CD4-positive, alpha-beta T cell (primary cell): ENCODE results near the gene RIT2. TPM values are rescaled to one million over a fixed set of nuclear protein-coding genes. Genes with fewer than 3 reads are reported as not detected.
"Not testable (repeated sequence)": the region's sequence is repeated elsewhere in the genome, so short reads cannot be mapped to it uniquely, and the experiment has no call there.

Experiments used
- ATAC-seq: fragments of 200-7000 bp; cut with Tn5 transposase; one replicate; pipeline ENCODE4 v1.10.0; 2022; ENCODE audit warnings: mild to moderate bottlenecking; ENCODE audit not compliant: poor library complexity
- CTCF ChIA-PET: fragments of 350-600 bp; sonication (Branson Sonifier 250); formaldehyde crosslinking; loops from one replicate; lab custom pipeline; 2021; ENCODE audit warnings: antibody characterized with exemption, inconsistent platforms; lab: Charles Lee
- POLR2A ChIA-PET: fragments of 350-600 bp; sonication (Branson Sonifier 250); formaldehyde crosslinking; loops from one replicate; lab custom pipeline; 2021; ENCODE audit warnings: antibody characterized with exemption, inconsistent platforms; lab: Charles Lee
- DNase-seq, 14 experiments: peaks; one replicate each; pipeline ENCODE4 v3.0.0-alpha.2; 2013 to 2020; ENCODE audit warnings: mixed read lengths in 2 of 14
- H3K27ac ChIP-seq, 2 donors: one replicate each; pipeline versions ENCODE4 v1.5.1 to v1.7.0; 2013; ENCODE audit warnings: low read length in 2 of 2, low read depth in 1 of 2, mild to moderate bottlenecking in 1 of 2
- H3K27me3 ChIP-seq, 2 experiments: 1 replicate in 1 of 2; 2 replicates in 1 of 2; pipeline versions ENCODE4 v1.6.1 to v1.7.0; 2013; ENCODE audit warnings: low read length in 2 of 2, control low read depth in 1 of 2, mild to moderate bottlenecking in 1 of 2, moderate library complexity in 1 of 2; ENCODE audit not compliant: insufficient read depth in 2 of 2, control insufficient read depth in 1 of 2
- H3K36me3 ChIP-seq: one replicate; pipeline ENCODE4 v1.6.1; 2013; ENCODE audit warnings: low read length, control low read depth; ENCODE audit not compliant: insufficient read depth
- H3K4me1 ChIP-seq: one replicate; pipeline ENCODE4 v1.6.1; 2013; ENCODE audit warnings: low read length, control low read depth; ENCODE audit not compliant: insufficient read depth
- H3K4me3 ChIP-seq: one replicate; pipeline ENCODE4 v1.5.1; 2013; ENCODE audit warnings: mild to moderate bottlenecking, low read length, moderate library complexity
- H3K9me3 ChIP-seq, 2 experiments: 1 replicate in 1 of 2; 2 replicates in 1 of 2; pipeline versions ENCODE4 v1.6.1 to v1.7.0; 2013; ENCODE audit warnings: low read length in 2 of 2, mild to moderate bottlenecking in 2 of 2, control low read depth in 1 of 2, moderate library complexity in 1 of 2; ENCODE audit not compliant: control insufficient read depth in 1 of 2, insufficient read depth in 1 of 2
- H3K27ac Mint-ChIP-seq: one replicate; pipeline ENCODE4 v1.8.0; 2020; ENCODE audit warnings: mixed read lengths
- H3K27me3 Mint-ChIP-seq: one replicate; pipeline ENCODE4 v1.8.0; 2021; ENCODE audit warnings: mixed read lengths
- H3K36me3 Mint-ChIP-seq: one replicate; pipeline ENCODE4 v1.8.0; 2021; ENCODE audit warnings: low read depth, mixed read lengths
- H3K4me1 Mint-ChIP-seq: one replicate; pipeline ENCODE4 v1.8.0; 2021; ENCODE audit warnings: low read depth, mixed read lengths
- H3K4me3 Mint-ChIP-seq: one replicate; pipeline ENCODE4 v1.8.0; 2020; ENCODE audit warnings: mild to moderate bottlenecking, mixed read lengths
- H3K9me3 Mint-ChIP-seq: one replicate; pipeline ENCODE4 v1.8.0; 2020; ENCODE audit warnings: mixed read lengths
- intact Hi-C, 2 experiments: fragments of 100-400 bp; cut with DNase I in 1 of 2; cut with micrococcal nuclease in 1 of 2; formaldehyde crosslinking; loops; one replicate each; pipeline versions ENCODE4 v1.15.1 to v1.9.0; 2023 to 2025; cut with DNase I, micrococcal nuclease
- total RNA-seq, 174 experiments: library from RNA in 2 of 174; stranded (reverse) in 2 of 174; gene quantifications; one replicate each; pipeline ENCODE4 v1.2.3 and lab custom pipeline; 2021 to 2026
- TF ChIP-seq, protein P1 (sequence below): fragments of 200-600 bp; IDR thresholded peaks from one replicate; pipeline ENCODE4 v1.8.0; 2022; ENCODE audit warnings: antibody characterized with exemption, mild to moderate bottlenecking

The RIT2 gene
- total RNA-seq, 2 experiments from 2014 or later = not detected

DNA sequence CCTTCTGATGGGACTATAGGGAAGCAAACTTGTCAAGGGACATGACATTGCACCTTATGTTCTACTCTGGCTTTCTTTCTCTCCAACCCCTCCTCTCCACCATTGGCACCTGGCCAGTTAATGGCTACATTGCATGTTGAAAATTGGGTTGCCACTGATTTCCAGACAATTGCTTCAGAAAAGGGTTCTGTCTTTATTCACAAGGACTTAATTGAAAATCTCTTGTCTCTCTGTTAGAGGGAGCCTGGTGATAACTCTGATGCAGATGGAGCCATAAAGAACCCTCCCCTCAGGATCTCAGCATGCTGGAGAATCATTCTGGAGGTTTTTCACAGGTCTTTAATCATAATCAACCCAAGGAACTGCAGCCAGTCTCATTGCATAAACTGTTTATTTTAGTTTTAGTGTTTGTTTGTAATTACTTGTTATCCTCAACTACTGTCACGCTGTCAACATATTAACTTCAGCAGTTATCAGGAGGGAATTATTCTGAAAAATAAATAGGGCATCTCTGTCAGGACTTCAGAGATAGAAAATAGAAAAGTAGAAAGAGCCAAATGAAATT is 316.8 kb downstream of the RIT2 start:
- POLR2A ChIA-PET = no interaction called here

GRCh38 chr18:42795213-42795789 is 320.2 kb downstream of the RIT2 start:
- H3K27ac Mint-ChIP-seq, H3K36me3 ChIP-seq, H3K4me1 ChIP-seq, DNase-seq, H3K27me3 ChIP-seq, H3K4me3 Mint-ChIP-seq, CTCF ChIA-PET, ATAC-seq, POLR2A ChIA-PET, H3K9me3 Mint-ChIP-seq, H3K4me1 Mint-ChIP-seq, H3K36me3 Mint-ChIP-seq, H3K27me3 Mint-ChIP-seq, H3K27ac ChIP-seq, intact Hi-C loops, H3K4me3 ChIP-seq: not testable (repeated sequence)
- peaks cover 0 to 11% of the 10 kb centered on the region in 2 experiments for H3K9me3 ChIP-seq

More for the DNA sequence above, 316.8 kb downstream of the RIT2 start:
- TF ChIP-seq, protein P1, sequence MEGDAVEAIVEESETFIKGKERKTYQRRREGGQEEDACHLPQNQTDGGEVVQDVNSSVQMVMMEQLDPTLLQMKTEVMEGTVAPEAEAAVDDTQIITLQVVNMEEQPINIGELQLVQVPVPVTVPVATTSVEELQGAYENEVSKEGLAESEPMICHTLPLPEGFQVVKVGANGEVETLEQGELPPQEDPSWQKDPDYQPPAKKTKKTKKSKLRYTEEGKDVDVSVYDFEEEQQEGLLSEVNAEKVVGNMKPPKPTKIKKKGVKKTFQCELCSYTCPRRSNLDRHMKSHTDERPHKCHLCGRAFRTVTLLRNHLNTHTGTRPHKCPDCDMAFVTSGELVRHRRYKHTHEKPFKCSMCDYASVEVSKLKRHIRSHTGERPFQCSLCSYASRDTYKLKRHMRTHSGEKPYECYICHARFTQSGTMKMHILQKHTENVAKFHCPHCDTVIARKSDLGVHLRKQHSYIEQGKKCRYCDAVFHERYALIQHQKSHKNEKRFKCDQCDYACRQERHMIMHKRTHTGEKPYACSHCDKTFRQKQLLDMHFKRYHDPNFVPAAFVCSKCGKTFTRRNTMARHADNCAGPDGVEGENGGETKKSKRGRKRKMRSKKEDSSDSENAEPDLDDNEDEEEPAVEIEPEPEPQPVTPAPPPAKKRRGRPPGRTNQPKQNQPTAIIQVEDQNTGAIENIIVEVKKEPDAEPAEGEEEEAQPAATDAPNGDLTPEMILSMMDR = no peak
- Mint-ChIP-seq H3K9me3 (no peaks in the 10 kb centered on the region), H3K4me1 (no peaks in the 10 kb centered on the region), H3K4me3 (no peak overlapping the region), H3K36me3 (no peaks in the 10 kb centered on the region), H3K27ac (no peak overlapping the region), H3K27me3 (no peaks in the 10 kb centered on the region)
- CTCF ChIA-PET = no interaction called here
- no peak for DNase-seq
- no peak for ATAC-seq
- H3K27me3 ChIP-seq = no peaks in the 10 kb centered on the region
- H3K4me3 ChIP-seq = no peak overlapping the region
- intact Hi-C loops = no loop called here
- no peak overlapping the region for H3K27ac ChIP-seq
- no peaks in the 10 kb centered on the region for H3K4me1 ChIP-seq
- peaks cover 0 to 13% of the 10 kb centered on the region in 2 experiments for H3K9me3 ChIP-seq
- H3K36me3 ChIP-seq = no peaks in the 10 kb centered on the region

DNA sequence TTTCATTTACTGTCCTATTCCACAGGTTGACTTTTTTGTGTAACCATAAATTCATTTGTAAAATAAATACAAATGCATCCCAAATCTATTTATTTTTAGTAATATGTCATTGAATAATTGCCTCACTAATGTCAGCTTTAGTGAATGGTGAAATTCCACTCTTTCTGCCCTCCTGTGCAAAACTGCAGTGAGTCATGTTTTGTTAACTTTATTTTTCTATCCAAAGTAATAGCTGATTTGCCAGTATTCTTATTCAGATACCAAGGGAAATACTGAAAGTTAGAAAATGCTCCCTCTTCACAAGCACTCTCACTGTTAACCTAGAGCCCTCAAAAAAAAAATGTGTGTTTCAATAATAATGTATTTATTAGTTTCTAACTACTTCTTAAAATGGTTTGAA is 322.8 kb downstream of the RIT2 start:
- H3K9me3 ChIP-seq = peaks cover 0 to 13% of the 10 kb centered on the region in 2 experiments
- no peaks in the 10 kb centered on the region for H3K4me1 Mint-ChIP-seq
- no peaks in the 10 kb centered on the region for H3K27me3 ChIP-seq
- no peaks in the 10 kb centered on the region for H3K4me1 ChIP-seq
- no peak overlapping the region for H3K4me3 Mint-ChIP-seq
- H3K4me3 ChIP-seq = no peak overlapping the region
- H3K27ac ChIP-seq = no peak overlapping the region
- peaks cover 8% of the 10 kb centered on the region for H3K9me3 Mint-ChIP-seq
- no peaks in the 10 kb centered on the region for H3K36me3 Mint-ChIP-seq
- H3K27me3 Mint-ChIP-seq = no peaks in the 10 kb centered on the region
- no peaks in the 10 kb centered on the region for H3K36me3 ChIP-seq
- ChIA-PET POLR2A (no interaction called here), CTCF (no interaction called here)
- DNase-seq (no peak), ATAC-seq (no peak)
- TF ChIP-seq, protein P1 = no peak
- H3K27ac Mint-ChIP-seq = no peak overlapping the region
- intact Hi-C loops = no loop called here

GRCh38 chr18:42784632-42785031 is 330.9 kb downstream of the RIT2 start:
- Mint-ChIP-seq H3K4me1 (no peaks in the 10 kb centered on the region), H3K9me3 (peaks cover 16% of the 10 kb centered on the region), H3K4me3 (no peak overlapping the region), H3K27ac (no peak overlapping the region), H3K36me3 (no peaks in the 10 kb centered on the region), H3K27me3 (no peaks in the 10 kb centered on the region)
- intact Hi-C loops = no loop called here
- no peak for DNase-seq
- Histone ChIP-seq H3K9me3 (no peaks in the 10 kb centered on the region), H3K4me1 (no peaks in the 10 kb centered on the region), H3K27ac (no peak overlapping the region), H3K27me3 (no peaks in the 10 kb centered on the region), H3K36me3 (no peaks in the 10 kb centered on the region), H3K4me3 (no peak overlapping the region)
- POLR2A ChIA-PET = no interaction called here
- CTCF ChIA-PET = no interaction called here
- ATAC-seq = no peak
- TF ChIP-seq, protein P1 = no peak
